GM12864 (cell line): ENCODE data around the gene LRP10.
"Not testable (repeated sequence)": the region's sequence is repeated elsewhere in the genome, so short reads cannot be mapped to it uniquely, and the experiment has no call there.

Experiments used
- DNase-seq: peaks from one replicate; pipeline ENCODE4 v3.0.0-alpha.2; 2011; ENCODE audit warnings: low read depth
- H3K4me3 ChIP-seq: 2 replicates; pipeline ENCODE4 v1.5.1; 2011; ENCODE audit warnings: mild to moderate bottlenecking, low read depth, low read length, control low read depth
- TF ChIP-seq, protein P1 (sequence below): IDR thresholded peaks from 2 replicates; pipeline ENCODE4 v1.5.1; 2011; ENCODE audit warnings: low read depth, mild to moderate bottlenecking, moderate library complexity, low read length, control low read depth, inconsistent platforms; ENCODE audit errors: missing control alignments

Gene LRP10

DNA sequence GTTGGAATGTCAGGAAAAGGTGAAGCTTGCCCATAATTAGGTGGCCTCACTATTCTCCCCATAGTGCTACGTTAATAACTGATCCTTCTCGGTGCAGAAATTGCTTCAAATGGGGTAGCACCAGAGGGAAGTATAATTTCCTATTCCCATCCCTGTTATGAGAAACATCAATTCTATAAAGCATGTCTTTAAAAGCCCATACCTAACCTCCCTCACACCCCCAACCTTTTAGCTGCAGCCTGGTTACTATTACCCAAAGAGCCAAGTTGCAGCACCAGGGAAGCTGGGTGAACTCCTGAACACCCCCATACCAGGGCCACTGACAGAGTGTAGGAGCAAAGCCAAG is 32.2 kb downstream of the LRP10 start:
- H3K4me3 ChIP-seq, result no peak overlapping the region
- TF ChIP-seq, protein P1, sequence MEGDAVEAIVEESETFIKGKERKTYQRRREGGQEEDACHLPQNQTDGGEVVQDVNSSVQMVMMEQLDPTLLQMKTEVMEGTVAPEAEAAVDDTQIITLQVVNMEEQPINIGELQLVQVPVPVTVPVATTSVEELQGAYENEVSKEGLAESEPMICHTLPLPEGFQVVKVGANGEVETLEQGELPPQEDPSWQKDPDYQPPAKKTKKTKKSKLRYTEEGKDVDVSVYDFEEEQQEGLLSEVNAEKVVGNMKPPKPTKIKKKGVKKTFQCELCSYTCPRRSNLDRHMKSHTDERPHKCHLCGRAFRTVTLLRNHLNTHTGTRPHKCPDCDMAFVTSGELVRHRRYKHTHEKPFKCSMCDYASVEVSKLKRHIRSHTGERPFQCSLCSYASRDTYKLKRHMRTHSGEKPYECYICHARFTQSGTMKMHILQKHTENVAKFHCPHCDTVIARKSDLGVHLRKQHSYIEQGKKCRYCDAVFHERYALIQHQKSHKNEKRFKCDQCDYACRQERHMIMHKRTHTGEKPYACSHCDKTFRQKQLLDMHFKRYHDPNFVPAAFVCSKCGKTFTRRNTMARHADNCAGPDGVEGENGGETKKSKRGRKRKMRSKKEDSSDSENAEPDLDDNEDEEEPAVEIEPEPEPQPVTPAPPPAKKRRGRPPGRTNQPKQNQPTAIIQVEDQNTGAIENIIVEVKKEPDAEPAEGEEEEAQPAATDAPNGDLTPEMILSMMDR, result no peak
- no peak for DNase-seq

DNA sequence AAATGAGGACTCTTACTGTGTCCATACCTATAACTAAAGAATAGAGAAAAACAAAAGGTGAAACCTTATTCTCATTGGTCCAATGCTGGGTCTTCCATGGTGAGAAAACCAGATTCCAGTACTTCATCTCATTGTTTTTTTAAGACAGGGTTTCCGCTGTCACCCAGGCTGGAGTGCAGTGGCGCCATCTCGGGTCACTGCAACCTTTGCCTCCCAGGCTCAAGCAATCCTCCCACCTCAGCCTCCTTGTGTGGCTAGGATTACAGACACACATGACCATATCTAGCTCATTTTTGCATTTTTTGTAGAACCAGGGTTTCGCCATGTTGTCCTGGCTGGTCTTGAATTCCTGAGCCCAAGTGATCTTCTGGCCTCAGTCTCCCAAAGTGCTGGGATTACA is 34.1 kb downstream of the LRP10 start:
- TF ChIP-seq, protein P1, result no peak
- DNase-seq, result no peak
- no peak overlapping the region for H3K4me3 ChIP-seq

DNA sequence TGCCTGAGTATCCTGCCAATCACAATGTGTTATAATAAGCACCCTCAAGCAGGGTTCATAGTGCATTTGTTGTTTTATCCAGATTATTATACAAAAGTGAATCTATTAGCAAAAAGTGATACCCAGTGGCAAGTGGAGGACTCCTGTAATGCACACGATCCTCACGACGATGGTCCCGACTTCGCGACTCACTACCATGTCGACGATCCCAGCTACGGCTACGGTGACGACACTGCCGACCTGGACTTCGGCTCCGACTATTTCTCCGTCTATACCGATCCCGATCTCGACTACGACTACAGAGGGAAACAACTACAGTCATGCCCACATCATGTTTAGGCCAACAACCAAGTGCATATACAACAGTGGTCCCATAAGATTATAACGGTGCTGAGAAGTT is 34.5 kb downstream of the LRP10 start:
- DNase-seq, result no peak
- no peak overlapping the region for H3K4me3 ChIP-seq
- TF ChIP-seq, protein P1, result no peak

DNA sequence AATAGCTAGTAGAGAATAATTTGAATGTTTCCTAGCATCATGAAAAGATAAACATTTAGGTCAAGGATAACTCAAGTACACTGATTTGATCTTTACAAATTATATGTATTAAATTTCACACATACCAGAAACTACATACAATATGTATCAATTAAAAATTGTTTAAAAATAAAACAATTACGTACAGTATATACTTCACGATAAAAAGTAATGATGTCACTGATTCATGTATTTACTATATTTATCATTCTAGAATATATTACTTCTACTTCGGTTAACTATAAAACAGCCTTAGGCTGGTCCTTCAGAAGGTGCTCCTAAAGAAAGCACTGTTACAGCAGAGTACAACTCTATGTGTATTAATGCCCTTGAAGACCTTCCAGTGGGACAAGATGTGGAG is 35.9 kb downstream of the LRP10 start:
- TF ChIP-seq, protein P1, result no peak
- no peak for DNase-seq
- H3K4me3 ChIP-seq, result no peak overlapping the region

DNA sequence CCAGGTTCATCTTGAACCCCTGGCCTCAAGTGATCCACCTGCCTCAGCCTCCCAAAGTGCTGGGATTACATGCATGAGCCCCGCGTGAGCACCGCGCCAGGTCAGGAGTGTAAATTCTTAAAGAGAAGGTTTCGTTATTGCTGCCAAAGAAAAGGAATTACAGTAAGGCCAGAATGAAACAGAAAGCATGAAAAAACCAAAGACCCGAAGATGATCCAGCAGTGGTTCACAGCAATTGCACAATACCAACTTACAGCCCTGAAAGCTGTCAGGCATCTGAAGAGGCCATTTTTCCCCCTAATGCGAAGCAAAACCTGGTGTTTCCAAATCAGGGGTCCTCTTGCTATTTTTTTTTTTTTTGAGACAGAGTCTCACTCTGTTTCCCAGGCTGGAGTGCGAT is 37.1 kb downstream of the LRP10 start:
- DNase-seq, result no peak
- no peak overlapping the region for H3K4me3 ChIP-seq
- TF ChIP-seq, protein P1, result no peak

DNA sequence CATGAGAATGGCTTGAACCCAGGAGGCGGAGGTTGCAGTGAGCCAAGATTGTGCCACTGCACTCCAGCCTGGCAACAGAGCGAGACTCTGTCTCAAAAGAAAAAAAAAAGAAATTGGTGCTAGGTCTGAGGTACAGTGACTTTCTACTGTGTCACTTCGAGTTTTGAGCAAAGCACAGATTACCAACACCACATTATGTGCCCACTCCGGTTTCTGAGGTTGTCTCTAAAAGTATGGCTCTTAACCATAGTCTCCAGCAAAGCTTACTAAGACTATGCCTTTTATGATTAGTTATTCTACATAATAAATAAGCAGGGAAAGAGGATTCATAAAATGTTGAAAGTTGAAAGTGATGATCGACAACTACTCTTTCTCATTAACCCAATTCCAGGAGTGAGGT is 39.4 kb downstream of the LRP10 start:
- H3K4me3 ChIP-seq, result no peak overlapping the region
- TF ChIP-seq, protein P1, result no peak
- no peak for DNase-seq

DNA sequence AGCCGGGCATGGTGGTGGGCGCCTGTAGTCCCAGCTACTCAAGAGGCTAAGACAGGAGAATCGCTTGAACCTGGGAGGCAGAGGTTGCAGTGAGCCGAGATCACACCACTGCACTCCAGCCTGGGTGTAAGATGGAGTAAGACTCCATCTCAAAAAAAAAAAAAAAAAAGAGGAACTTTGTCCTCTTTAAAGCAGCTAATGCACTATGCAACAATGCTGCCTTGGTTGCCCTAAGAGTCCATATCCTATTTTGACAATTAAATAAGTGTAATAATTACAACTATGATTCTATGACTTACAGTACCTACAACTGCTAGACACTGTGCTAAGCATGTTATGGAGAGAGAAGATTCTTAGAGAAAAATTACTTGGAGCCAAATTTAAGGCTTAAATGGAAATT is 43.3 kb downstream of the LRP10 start:
- H3K4me3 ChIP-seq, DNase-seq: not testable (repeated sequence)
